HEK293 (cell line): ENCODE results near the gene RNF215.
A peak's percentile ranks its signal among the peaks of the same experiment; 100 is the strongest.

Experiments
- EGR2 ChIP-seq: fragments of 450-650 bp; formaldehyde crosslinking; IDR thresholded peaks from 2 replicates; pipeline ENCODE4 v1.5.1; 2016; ENCODE audit warnings: low read depth, missing biosample characterization, missing genetic modification characterization
- GLIS1 ChIP-seq: fragments of 450-650 bp; formaldehyde crosslinking; IDR thresholded peaks from 2 replicates; pipeline ENCODE4 v1.5.1; 2016; ENCODE audit warnings: missing biosample characterization, missing genetic modification characterization
- HOXA7 ChIP-seq: sonication (generic); formaldehyde crosslinking; IDR thresholded peaks from 2 replicates; pipeline ENCODE4 v1.8.1; 2022; ENCODE audit warnings: missing genetic modification reagents, borderline replicate concordance
- KLF1 ChIP-seq: fragments of 450-650 bp; formaldehyde crosslinking; IDR thresholded peaks from 2 replicates; pipeline ENCODE4 v1.5.1; 2016; ENCODE audit warnings: missing biosample characterization, missing genetic modification characterization
- KLF16 ChIP-seq: fragments of 450-650 bp; formaldehyde crosslinking; IDR thresholded peaks from 2 replicates; pipeline ENCODE4 v1.5.1; 2017; ENCODE audit warnings: missing biosample characterization, missing genetic modification characterization
- KLF8 ChIP-seq: fragments of 450-650 bp; formaldehyde crosslinking; IDR thresholded peaks from 2 replicates; pipeline ENCODE4 v1.5.1; 2016; ENCODE audit warnings: missing biosample characterization, missing genetic modification characterization
- MYNN ChIP-seq: fragments of 450-650 bp; formaldehyde crosslinking; IDR thresholded peaks from 2 replicates; pipeline ENCODE4 v1.5.1; 2016; ENCODE audit warnings: missing biosample characterization, missing genetic modification characterization, borderline replicate concordance
- SP2 ChIP-seq: fragments of 450-650 bp; formaldehyde crosslinking; IDR thresholded peaks from 2 replicates; pipeline ENCODE4 v1.5.1; 2016; ENCODE audit warnings: missing biosample characterization, missing genetic modification characterization
- SP3 ChIP-seq: fragments of 450-650 bp; formaldehyde crosslinking; IDR thresholded peaks from 2 replicates; pipeline ENCODE4 v1.5.1; 2016; ENCODE audit warnings: missing biosample characterization, missing genetic modification characterization
- TRIM28 ChIP-seq: IDR thresholded peaks from 2 replicates; pipeline ENCODE4 v1.6.1; 2011; ENCODE audit warnings: low read length, control low read depth, borderline replicate concordance
- YY2 ChIP-seq: fragments of 450-650 bp; formaldehyde crosslinking; IDR thresholded peaks from 2 replicates; pipeline ENCODE4 v1.5.1; 2016; ENCODE audit warnings: missing biosample characterization, missing genetic modification characterization
- ZBTB7A ChIP-seq: fragments of 450-650 bp; formaldehyde crosslinking; IDR thresholded peaks from 2 replicates; pipeline ENCODE4 v1.5.1; 2016; ENCODE audit warnings: low read depth, missing biosample characterization, missing genetic modification characterization
- ZNF202 ChIP-seq: fragments of 450-650 bp; formaldehyde crosslinking; IDR thresholded peaks from 2 replicates; pipeline ENCODE4 v1.5.1; 2016; ENCODE audit warnings: missing biosample characterization, missing genetic modification characterization, borderline replicate concordance
- ZNF292 ChIP-seq: fragments of 450-650 bp; formaldehyde crosslinking; IDR thresholded peaks from 2 replicates; pipeline ENCODE4 v1.5.1; 2016; ENCODE audit warnings: low read depth, missing biosample characterization, missing genetic modification characterization, borderline replicate concordance
- ZNF366 ChIP-seq: fragments of 450-650 bp; formaldehyde crosslinking; conservative IDR thresholded peaks from 2 replicates; pipeline ENCODE4 v1.5.1; 2016; ENCODE audit warnings: missing biosample characterization, missing genetic modification characterization
- ZNF394 ChIP-seq: fragments of 450-650 bp; formaldehyde crosslinking; IDR thresholded peaks from 2 replicates; pipeline ENCODE4 v1.5.1; 2016; ENCODE audit warnings: missing biosample characterization, missing genetic modification characterization, mild to moderate bottlenecking, moderate library complexity, borderline replicate concordance
- ZNF426 ChIP-seq: fragments of 450-650 bp; formaldehyde crosslinking; IDR thresholded peaks from 2 replicates; pipeline ENCODE4 v1.5.1; 2017; ENCODE audit warnings: missing biosample characterization, missing genetic modification characterization, mild to moderate bottlenecking, inconsistent platforms, moderate library complexity
- ZNF501 ChIP-seq: fragments of 450-650 bp; formaldehyde crosslinking; IDR thresholded peaks from 2 replicates; pipeline ENCODE4 v1.5.1; 2016; ENCODE audit warnings: missing biosample characterization, missing genetic modification characterization
- ZNF514 ChIP-seq: fragments of 450-650 bp; formaldehyde crosslinking; IDR thresholded peaks from 2 replicates; pipeline ENCODE4 v1.5.1; 2016; ENCODE audit warnings: missing biosample characterization, missing genetic modification characterization
- ZNF623 ChIP-seq: fragments of 450-650 bp; formaldehyde crosslinking; IDR thresholded peaks from 2 replicates; pipeline ENCODE4 v1.5.1; 2016; ENCODE audit warnings: missing biosample characterization, missing genetic modification characterization
- ZNF624 ChIP-seq: fragments of 450-650 bp; formaldehyde crosslinking; IDR thresholded peaks from 2 replicates; pipeline ENCODE4 v1.5.1; 2017; ENCODE audit warnings: missing biosample characterization, missing genetic modification characterization
- ZNF677 ChIP-seq: fragments of 450-650 bp; IDR thresholded peaks from 2 replicates; pipeline ENCODE4 v1.5.0; 2018; ENCODE audit warnings: missing biosample characterization, mild to moderate bottlenecking, missing genetic modification characterization, moderate library complexity
- ZNF768 ChIP-seq: fragments of 450-650 bp; formaldehyde crosslinking; IDR thresholded peaks from 2 replicates; pipeline ENCODE4 v1.5.1; 2018; ENCODE audit warnings: missing biosample characterization, mild to moderate bottlenecking, missing genetic modification characterization
- ZNF776 ChIP-seq: fragments of 450-650 bp; formaldehyde crosslinking; IDR thresholded peaks from 2 replicates; pipeline ENCODE4 v1.5.0; 2017; ENCODE audit warnings: missing biosample characterization, missing genetic modification characterization, borderline replicate concordance
- TF ChIP-seq, protein P1 (sequence below): fragments of 450-650 bp; formaldehyde crosslinking; conservative IDR thresholded peaks from 2 replicates; pipeline ENCODE4 v1.5.1; 2016; ENCODE audit warnings: low read depth, missing biosample characterization, missing genetic modification characterization
- TF ChIP-seq, protein P2 (sequence below): fragments of 450-650 bp; formaldehyde crosslinking; IDR thresholded peaks from 2 replicates; pipeline ENCODE4 v1.5.1; 2016; ENCODE audit warnings: missing biosample characterization, missing genetic modification characterization, borderline replicate concordance
- TF ChIP-seq, protein P3 (sequence below): fragments of 450-650 bp; formaldehyde crosslinking; IDR thresholded peaks from 2 replicates; pipeline ENCODE4 v1.5.1; 2016; ENCODE audit warnings: missing biosample characterization, missing genetic modification characterization
- TF ChIP-seq, protein P4 (sequence below): fragments of 450-650 bp; formaldehyde crosslinking; optimal IDR thresholded peaks from 2 replicates; pipeline ENCODE3; 2016; ENCODE audit warnings: missing biosample characterization, mild to moderate bottlenecking, missing genetic modification characterization
- TF ChIP-seq, protein P5 (sequence below): fragments of 450-650 bp; formaldehyde crosslinking; IDR thresholded peaks from 2 replicates; pipeline ENCODE4 v1.5.1; 2016; ENCODE audit warnings: missing biosample characterization, missing genetic modification characterization
- TF ChIP-seq, protein P6 (sequence below): fragments of 450-650 bp; formaldehyde crosslinking; IDR thresholded peaks from 2 replicates; pipeline ENCODE4 v1.5.1; 2016; ENCODE audit warnings: missing biosample characterization, missing genetic modification characterization

The RNF215 gene

DNA sequence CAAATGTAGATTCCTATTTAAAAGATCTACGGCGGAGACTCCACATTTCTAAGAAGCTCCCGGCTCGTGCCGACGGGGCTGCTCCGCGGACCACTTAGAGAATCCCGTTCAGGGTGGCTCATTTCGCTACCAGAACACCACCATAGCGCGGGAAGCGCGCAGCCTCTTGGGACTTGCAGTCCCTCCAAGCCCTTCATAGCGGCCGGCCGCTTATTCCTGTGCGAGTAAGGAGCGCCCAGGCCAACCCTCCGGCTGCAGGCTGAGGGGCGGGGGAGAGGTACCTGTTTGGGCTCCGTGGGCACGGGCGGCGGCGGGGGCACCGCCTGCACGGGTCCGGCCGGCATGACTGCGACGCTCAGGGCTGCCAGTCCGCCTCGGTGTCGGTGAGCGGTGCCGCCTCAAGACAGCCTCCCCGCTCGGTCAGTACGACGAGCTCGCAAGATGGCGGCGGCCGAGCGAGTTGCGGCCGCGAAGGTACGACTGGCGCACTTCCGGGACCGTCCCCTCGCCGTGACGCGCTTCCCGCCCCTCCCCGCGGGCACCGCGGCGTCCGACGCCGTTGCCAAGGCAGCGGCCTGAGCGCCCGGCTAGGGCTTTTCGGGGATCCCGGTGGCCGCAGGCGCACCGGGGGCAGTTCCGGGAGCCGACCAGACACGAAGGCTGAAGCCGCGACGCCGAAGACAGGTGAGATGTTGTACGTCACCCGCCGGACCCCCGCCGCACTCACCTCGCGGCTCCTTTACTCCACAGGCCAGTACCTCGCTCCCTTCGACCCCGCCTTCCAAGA, 30.6 kb downstream of the RNF215 start, which contains the start of the genes CCDC157 and SF3A1 (continued):
- no peak for TF ChIP-seq MYNN
- TF ChIP-seq ZNF624 (tag by site-specific recombination): no peak
- no peak for TF ChIP-seq ZNF768
- TF ChIP-seq SP2 (tag by site-specific recombination): peak; percentile 71
- TF ChIP-seq, protein P1, sequence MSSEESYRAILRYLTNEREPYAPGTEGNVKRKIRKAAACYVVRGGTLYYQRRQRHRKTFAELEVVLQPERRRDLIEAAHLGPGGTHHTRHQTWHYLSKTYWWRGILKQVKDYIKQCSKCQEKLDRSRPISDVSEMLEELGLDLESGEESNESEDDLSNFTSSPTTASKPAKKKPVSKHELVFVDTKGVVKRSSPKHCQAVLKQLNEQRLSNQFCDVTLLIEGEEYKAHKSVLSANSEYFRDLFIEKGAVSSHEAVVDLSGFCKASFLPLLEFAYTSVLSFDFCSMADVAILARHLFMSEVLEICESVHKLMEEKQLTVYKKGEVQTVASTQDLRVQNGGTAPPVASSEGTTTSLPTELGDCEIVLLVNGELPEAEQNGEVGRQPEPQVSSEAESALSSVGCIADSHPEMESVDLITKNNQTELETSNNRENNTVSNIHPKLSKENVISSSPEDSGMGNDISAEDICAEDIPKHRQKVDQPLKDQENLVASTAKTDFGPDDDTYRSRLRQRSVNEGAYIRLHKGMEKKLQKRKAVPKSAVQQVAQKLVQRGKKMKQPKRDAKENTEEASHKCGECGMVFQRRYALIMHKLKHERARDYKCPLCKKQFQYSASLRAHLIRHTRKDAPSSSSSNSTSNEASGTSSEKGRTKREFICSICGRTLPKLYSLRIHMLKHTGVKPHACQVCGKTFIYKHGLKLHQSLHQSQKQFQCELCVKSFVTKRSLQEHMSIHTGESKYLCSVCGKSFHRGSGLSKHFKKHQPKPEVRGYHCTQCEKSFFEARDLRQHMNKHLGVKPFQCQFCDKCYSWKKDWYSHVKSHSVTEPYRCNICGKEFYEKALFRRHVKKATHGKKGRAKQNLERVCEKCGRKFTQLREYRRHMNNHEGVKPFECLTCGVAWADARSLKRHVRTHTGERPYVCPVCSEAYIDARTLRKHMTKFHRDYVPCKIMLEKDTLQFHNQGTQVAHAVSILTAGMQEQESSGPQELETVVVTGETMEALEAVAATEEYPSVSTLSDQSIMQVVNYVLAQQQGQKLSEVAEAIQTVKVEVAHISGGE: peak; percentile 95
- 0 out of 2 replicates have a peak, but pooled peaks have one; percentile 31 for TF ChIP-seq ZBTB7A
- no peak for TF ChIP-seq ZNF366
- TF ChIP-seq ZNF292 (tag by site-specific recombination): no peak
- TF ChIP-seq, protein P2, sequence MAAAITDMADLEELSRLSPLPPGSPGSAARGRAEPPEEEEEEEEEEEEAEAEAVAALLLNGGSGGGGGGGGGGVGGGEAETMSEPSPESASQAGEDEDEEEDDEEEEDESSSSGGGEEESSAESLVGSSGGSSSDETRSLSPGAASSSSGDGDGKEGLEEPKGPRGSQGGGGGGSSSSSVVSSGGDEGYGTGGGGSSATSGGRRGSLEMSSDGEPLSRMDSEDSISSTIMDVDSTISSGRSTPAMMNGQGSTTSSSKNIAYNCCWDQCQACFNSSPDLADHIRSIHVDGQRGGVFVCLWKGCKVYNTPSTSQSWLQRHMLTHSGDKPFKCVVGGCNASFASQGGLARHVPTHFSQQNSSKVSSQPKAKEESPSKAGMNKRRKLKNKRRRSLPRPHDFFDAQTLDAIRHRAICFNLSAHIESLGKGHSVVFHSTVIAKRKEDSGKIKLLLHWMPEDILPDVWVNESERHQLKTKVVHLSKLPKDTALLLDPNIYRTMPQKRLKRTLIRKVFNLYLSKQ (tag by site-specific recombination): no peak
- TF ChIP-seq, protein P3, sequence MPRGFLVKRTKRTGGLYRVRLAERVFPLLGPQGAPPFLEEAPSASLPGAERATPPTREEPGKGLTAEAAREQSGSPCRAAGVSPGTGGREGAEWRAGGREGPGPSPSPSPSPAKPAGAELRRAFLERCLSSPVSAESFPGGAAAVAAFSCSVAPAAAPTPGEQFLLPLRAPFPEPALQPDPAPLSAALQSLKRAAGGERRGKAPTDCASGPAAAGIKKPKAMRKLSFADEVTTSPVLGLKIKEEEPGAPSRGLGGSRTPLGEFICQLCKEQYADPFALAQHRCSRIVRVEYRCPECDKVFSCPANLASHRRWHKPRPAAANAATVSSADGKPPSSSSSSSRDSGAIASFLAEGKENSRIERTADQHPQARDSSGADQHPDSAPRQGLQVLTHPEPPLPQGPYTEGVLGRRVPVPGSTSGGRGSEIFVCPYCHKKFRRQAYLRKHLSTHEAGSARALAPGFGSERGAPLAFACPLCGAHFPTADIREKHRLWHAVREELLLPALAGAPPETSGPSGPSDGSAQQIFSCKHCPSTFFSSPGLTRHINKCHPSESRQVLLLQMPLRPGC (tag by site-specific recombination): 0 out of 2 replicates have a peak, but pooled peaks have one; percentile 11
- TF ChIP-seq GLIS1: no peak
- peak; percentile 78 for TF ChIP-seq SP3 (tag by site-specific recombination)
- TF ChIP-seq YY2: peak; percentile 90
- TF ChIP-seq ZNF426 (tag by site-specific recombination): no peak
- TF ChIP-seq ZNF776 (tag by site-specific recombination): no peak
- no peak for TF ChIP-seq EGR2 (tag by site-specific recombination)
- TF ChIP-seq ZNF623 (tag by site-specific recombination): no peak
- TF ChIP-seq HOXA7: no peak
- no peak for TF ChIP-seq ZNF677 (tag by site-specific recombination)
- TF ChIP-seq KLF16 (tag by site-specific recombination): peak; percentile 64
- peak; percentile 66; the same call in 1 of the 2 replicates for TF ChIP-seq ZNF501
- peak; percentile 83; the same call in 1 of the 2 replicates for TF ChIP-seq KLF8 (tag by site-specific recombination)
- peak; percentile 49; the same call in 1 of the 2 replicates for TF ChIP-seq KLF1 (tag by site-specific recombination)
- TF ChIP-seq ZNF394 (tag by site-specific recombination): 0 out of 2 replicates have a peak, but pooled peaks have one; percentile 59
- TF ChIP-seq TRIM28: peak; percentile 38; the same call in 1 of the 2 replicates
- no peak for TF ChIP-seq ZNF202 (tag by site-specific recombination)
- TF ChIP-seq, protein P4, sequence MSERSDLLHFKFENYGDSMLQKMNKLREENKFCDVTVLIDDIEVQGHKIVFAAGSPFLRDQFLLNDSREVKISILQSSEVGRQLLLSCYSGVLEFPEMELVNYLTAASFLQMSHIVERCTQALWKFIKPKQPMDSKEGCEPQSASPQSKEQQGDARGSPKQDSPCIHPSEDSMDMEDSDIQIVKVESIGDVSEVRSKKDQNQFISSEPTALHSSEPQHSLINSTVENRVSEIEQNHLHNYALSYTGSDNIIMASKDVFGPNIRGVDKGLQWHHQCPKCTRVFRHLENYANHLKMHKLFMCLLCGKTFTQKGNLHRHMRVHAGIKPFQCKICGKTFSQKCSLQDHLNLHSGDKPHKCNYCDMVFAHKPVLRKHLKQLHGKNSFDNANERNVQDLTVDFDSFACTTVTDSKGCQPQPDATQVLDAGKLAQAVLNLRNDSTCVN (tag by site-specific recombination): peak; percentile 80
- TF ChIP-seq, protein P5, sequence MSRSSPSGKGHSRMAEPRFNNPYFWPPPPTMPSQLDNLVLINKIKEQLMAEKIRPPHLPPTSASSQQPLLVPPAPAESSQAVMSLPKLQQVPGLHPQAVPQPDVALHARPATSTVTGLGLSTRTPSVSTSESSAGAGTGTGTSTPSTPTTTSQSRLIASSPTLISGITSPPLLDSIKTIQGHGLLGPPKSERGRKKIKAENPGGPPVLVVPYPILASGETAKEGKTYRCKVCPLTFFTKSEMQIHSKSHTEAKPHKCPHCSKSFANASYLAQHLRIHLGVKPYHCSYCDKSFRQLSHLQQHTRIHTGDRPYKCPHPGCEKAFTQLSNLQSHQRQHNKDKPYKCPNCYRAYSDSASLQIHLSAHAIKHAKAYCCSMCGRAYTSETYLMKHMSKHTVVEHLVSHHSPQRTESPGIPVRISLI (tag by site-specific recombination): no peak
- TF ChIP-seq, protein P6, sequence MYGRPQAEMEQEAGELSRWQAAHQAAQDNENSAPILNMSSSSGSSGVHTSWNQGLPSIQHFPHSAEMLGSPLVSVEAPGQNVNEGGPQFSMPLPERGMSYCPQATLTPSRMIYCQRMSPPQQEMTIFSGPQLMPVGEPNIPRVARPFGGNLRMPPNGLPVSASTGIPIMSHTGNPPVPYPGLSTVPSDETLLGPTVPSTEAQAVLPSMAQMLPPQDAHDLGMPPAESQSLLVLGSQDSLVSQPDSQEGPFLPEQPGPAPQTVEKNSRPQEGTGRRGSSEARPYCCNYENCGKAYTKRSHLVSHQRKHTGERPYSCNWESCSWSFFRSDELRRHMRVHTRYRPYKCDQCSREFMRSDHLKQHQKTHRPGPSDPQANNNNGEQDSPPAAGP (tag by site-specific recombination): peak; percentile 73; the same call in 1 of the 2 replicates
- no peak for TF ChIP-seq ZNF514 (tag by site-specific recombination)
